Endometrial microvascular endothelial cells (primary cell): Measurements from ENCODE around the gene MSX1. TPM values are rescaled to one million over a fixed set of nuclear protein-coding genes. Genes with fewer than 3 reads are reported as not detected.

Source experiments
- in situ Hi-C: cut with HindIII; loops from 2 replicates; pipeline ENCODE4 v1.10.0; 2017; ENCODE audit warnings: low sequenced_read_pairs, low pct_unique_long_range_greater_than_20kb; ENCODE audit errors: inconsistent ontology term
- total RNA-seq: library from RNA; depleted of rRNA; stranded (reverse); fragments of >200 nt; gene quantifications from one replicate; pipeline ENCODE4 v1.2.3, GENCODE V29; 2015; ENCODE audit errors: inconsistent ontology term

Gene MSX1
- total RNA-seq, 1 donor from 2014 or later = 7.1 TPM

DNA sequence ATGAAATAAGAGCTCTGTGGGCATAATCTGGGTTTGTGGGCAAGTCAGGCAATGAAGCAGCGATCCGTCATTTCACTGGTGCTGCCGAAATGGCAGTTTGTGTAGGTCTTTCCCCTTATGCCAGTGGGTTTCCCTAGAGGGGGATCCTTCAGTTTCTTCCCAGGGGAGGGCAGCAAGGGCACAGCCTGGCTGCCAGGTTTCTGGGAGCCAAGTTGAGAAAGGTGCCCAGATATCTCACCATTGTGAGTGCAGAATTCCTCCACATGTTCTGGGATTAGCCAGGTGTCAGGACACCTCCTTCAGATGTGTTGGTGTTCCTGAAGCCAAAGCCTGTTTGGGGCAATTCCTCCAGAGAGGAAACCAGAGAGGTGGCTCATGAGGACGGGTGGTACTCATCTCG, 28.0 kb downstream of the MSX1 start:
- in situ Hi-C loops = no loop called here

DNA sequence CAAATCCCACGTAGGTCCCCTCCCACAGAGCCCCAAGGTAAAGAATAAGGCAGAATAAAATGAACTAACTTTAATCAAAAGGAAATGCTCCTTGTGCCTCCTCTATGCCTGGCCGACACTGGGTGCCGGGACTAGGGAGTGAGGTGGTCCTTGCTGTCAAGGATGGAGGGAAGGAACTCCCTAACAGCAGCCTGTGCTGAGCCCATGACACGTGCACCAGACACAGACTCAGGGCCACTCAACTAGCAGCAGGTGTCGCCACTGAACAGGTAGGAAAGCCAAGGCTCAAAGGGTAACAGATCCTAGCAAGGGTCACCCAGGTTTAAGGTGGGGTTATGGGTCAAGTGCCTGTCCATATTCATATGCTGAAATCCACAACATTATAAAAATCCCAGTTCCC, 29.2 kb downstream of the MSX1 start:
- in situ Hi-C loops = no loop called here

DNA sequence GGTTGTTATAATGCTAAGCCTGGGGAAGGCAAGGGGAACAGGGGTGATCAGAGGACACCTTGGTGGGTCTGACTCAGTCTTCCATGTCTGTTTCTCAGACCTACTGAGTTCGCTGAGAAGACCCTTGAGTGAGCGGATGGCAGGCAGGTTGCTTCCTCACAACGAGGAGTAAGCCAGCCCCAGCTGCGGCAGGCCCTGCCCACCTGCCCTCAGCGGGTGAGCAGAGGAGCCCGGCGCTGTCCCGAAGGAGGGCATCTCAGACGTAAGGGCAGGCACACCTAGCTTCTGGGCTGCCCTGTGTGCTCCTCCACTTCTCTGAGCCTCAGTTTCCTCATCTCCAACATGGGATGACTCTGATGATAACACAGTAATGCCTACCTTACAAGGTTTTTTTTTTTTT, 30.3 kb downstream of the MSX1 start:
- in situ Hi-C loops = no loop called here

DNA sequence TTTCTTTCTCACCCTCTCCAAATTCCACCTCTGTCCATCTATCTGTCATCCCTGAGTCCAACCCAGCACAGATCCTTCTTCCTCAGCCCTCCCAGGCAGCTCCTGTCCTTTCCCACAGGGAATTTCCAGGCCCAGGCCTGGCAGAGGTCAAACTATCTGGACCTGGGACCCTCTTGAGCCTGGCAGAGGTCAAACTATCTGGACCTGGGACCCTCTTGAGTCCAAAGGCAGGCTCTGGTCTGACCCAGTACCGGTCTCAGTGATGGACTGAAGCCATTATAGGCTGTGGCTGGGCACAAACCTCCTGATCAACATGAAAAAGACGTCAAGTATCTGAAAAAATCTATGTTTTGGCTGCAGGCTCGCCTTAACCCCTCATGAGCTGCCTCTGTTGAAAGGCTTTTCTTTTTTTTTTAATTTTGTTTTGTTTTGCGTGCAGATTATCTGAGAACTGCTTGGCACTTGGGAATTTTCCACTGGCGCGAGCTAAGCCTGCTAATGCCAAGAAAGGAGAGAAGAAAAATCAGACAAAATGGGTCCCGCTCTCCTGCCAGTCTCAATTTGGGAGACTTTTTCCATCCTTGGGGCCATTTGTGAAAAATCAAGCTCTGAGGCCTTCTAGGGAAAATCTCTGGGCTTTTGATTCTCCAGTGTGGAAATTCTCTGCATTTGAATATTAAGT, 31.2 kb downstream of the MSX1 start:
- in situ Hi-C loops = no loop called here

DNA sequence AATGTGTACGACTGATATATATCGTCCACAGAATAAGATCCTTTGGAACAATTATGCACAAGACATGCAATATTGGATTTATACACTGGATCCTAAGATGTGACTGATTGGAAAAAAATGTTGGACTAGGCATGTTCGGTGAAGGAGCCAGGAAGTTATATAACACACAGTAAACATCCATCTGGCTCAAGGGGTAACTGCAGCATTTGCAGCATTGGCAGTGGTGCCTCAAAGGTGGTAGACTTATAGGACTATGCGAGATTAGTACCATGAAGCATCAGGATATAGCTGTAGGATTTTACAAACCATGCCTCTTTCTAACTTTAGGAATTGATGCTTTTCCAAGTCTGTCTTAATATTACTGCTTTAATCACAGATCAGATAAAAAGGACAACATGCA, 34.3 kb downstream of the MSX1 start:
- in situ Hi-C loops = no loop called here

DNA sequence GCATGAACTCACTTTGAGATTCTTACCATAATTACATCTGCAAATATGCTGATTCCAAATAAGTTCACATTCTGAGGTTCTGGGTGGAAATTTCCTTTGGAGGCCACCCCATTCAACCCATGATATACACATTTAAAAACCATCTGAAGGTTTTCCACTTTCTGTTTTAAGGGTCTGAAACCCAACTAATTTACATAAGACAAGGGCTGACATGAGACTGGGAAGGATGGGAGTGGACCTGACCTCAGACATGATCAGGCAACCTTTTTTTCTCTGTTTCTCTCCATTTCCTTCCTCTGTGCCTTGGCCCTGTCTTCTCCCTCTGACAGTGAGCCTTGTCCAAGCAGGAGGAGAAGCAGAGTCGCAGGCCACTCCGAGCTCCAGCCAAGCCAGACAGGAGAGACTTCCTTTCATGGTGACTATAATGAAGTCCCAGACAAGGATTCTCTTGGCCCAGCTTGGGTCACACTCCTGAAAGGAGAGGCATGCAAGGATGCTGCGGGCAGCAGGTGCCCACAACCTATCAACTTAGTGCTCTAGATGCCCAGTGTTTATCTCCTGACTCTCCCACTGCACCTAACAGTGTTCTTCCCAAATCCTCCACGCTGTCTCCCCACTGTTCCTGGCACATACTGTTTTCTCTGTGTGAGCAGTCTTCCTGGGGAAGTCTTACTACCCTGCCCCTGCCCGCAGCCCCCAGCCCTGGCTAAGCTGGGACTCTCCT, 39.9 kb downstream of the MSX1 start:
- in situ Hi-C loops = no loop called here

DNA sequence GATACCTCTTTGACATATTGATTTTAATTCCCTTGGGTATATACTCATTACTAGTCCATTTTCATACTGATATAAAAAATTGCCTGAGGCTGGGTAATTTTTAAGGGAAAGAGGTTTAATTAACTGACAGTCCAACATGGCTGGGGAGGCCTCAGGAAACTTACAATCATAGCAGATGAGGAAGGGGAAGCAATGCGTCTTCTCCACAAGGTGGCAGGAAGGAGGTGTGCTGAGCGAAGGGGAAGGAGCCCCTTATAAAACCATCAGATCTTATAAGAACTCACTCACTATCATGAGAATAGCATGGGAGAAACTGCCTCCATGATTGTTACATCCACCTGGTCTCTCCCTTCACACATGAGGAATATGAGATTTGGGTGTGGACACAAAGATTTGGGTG, 42.4 kb downstream of the MSX1 start:
- in situ Hi-C loops = no loop called here

DNA sequence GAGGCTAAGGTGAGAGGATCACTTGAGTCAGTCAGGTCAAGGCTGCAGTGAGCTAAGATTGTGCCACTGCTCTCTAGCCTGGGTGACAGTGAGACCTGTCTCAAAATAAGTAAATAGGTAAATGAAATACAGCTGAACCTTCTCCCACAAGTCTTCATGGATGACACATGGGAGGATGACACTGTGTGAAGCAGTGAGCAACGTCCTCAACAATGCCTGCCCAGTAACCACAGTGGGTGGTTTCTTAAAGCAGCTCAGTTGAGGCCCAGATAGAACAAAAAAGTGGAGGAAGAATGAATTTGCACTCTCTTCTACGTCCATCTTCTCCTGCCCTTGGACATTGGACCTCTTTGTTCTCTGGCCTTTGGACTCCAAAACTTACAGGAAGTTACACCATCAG, 52.7 kb downstream of the MSX1 start:
- in situ Hi-C loops = no loop called here

DNA sequence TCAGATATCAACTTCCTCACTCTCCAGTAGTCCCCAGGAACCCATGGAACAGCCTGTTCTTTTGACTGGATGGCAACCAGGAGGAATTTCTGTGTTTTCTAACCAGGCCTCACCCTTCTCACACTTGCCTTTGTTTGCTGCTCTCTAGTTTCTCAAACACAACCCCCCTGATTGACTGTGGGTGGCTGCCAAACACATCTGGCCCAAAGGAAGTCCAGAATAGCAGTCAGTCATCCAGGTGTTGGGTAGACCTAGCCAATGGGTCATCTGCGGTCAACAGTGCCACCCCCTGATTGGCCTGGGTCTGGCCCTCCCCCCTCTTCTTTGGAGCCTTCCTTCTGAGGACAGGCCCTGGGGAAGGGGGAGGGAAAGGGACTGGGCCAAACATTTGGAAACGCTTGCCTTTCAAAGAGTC, 53.7 kb downstream of the MSX1 start:
- in situ Hi-C loops = no loop called here

Other genes starting within 250 kb of the MSX1 start
- 165 TPM for gene CYTL1, start 159.8 kb downstream of the MSX1 start, total RNA-seq
- 9.5 TPM for gene STK32B, start 191.8 kb downstream of the MSX1 start, total RNA-seq